OCI-LY7 (cell line): Measurements from ENCODE around the gene ABHD16B. TPM values are rescaled to one million over a fixed set of nuclear protein-coding genes. Genes with fewer than 3 reads are reported as not detected.

Experiments
- BruUV-seq: library from RNA; stranded (reverse); fragments of 400-500 nt; replicated peaks from 2 replicates; lab custom pipeline; 2021; lab: Mats Ljungman, UMichigan
- CTCF ChIA-PET: fragments of 300-600 bp; sonication (Branson Sonifier 250); formaldehyde crosslinking; loops from one replicate; lab custom pipeline; 2022; ENCODE audit warnings: antibody characterized with exemption; ENCODE audit not compliant: unreplicated experiment; lab: Charles Lee
- POLR2A ChIA-PET: fragments of 300-600 bp; sonication (Branson Sonifier 250); formaldehyde crosslinking; loops from one replicate; lab custom pipeline; 2022; ENCODE audit warnings: antibody characterized with exemption; lab: Charles Lee
- DNase-seq: peaks from one replicate; pipeline ENCODE4 v3.0.0-alpha.2; 2015; ENCODE audit warnings: low spot score
- H2AFZ ChIP-seq: fragments of 200-600 bp; sonication (generic), shearing (Covaris generic); 2 replicates; pipeline ENCODE4 v1.6.1; 2014; ENCODE audit warnings: mild to moderate bottlenecking, antibody characterized with exemption, low read length, moderate library complexity
- H3K27ac ChIP-seq: fragments of 200-600 bp; sonication (generic); 2 replicates; pipeline ENCODE4 v1.5.1; 2014; ENCODE audit warnings: mixed run types, low read depth, mild to moderate bottlenecking, moderate library complexity, low read length, inconsistent platforms; ENCODE audit not compliant: poor library complexity, severe bottlenecking
- H3K36me3 ChIP-seq: fragments of 200-600 bp; sonication (generic); 2 replicates; pipeline ENCODE4 v1.6.1; 2014; ENCODE audit warnings: mild to moderate bottlenecking, antibody characterized with exemption, low read length, moderate library complexity, mixed read lengths; ENCODE audit not compliant: insufficient read depth
- H3K4me1 ChIP-seq: fragments of 200-600 bp; sonication (generic); 2 replicates; pipeline ENCODE4 v1.5.1; 2014; ENCODE audit warnings: mild to moderate bottlenecking, low read length; ENCODE audit not compliant: insufficient read depth, poor library complexity, severe bottlenecking
- H3K4me2 ChIP-seq: fragments of 200-600 bp; sonication (generic); 2 replicates; pipeline ENCODE4 v1.6.1; 2014; ENCODE audit warnings: mild to moderate bottlenecking, low read length
- H3K4me3 ChIP-seq: fragments of 200-600 bp; sonication (generic); 2 replicates; pipeline ENCODE4 v1.5.1; 2014; ENCODE audit warnings: mild to moderate bottlenecking, low read depth, low read length; ENCODE audit not compliant: poor library complexity, severe bottlenecking
- H3K79me2 ChIP-seq: fragments of 200-600 bp; sonication (generic); 2 replicates; pipeline ENCODE4 v1.6.1; 2016; ENCODE audit warnings: low read depth, mild to moderate bottlenecking, low read length, moderate library complexity, mixed read lengths; ENCODE audit not compliant: insufficient read depth
- H3K9me2 ChIP-seq: fragments of 200-600 bp; sonication (generic); 2 replicates; pipeline ENCODE4 v1.6.1; 2016; ENCODE audit warnings: mild to moderate bottlenecking, low read length, mixed read lengths; ENCODE audit not compliant: insufficient read depth
- H3K9me3 ChIP-seq: fragments of 200-600 bp; sonication (generic); 2 replicates; pipeline ENCODE4 v1.6.1; 2014; ENCODE audit warnings: mild to moderate bottlenecking, mixed run types, low read length, mixed read lengths
- H4K20me1 ChIP-seq: fragments of 200-600 bp; sonication (generic); 2 replicates; pipeline ENCODE4 v1.6.1; 2014; ENCODE audit warnings: mild to moderate bottlenecking, antibody characterized with exemption, low read length, moderate library complexity, mixed read lengths; ENCODE audit not compliant: insufficient read depth
- EZH2phosphoT487 ChIP-seq: fragments of 200-600 bp; sonication (generic); IDR thresholded peaks from 2 replicates; pipeline ENCODE4 v1.6.1; 2018; ENCODE audit warnings: low read depth, borderline replicate concordance, mild to moderate bottlenecking, mixed run types, antibody characterized with exemption, low read length, moderate library complexity, mixed read lengths
- intact Hi-C: fragments of 100-400 bp; cut with micrococcal nuclease; formaldehyde crosslinking; loops from one replicate; pipeline ENCODE4 v1.10.0; 2022; ENCODE audit not compliant: unreplicated experiment
- total RNA-seq, 2 experiments: library from RNA; depleted of rRNA in 1 of 2; stranded (reverse); fragments of >200 nt in 1 of 2; shearing (Covaris generic) in 1 of 2; gene quantifications; 2 replicates each; pipeline ENCODE4 v1.2.3, GENCODE V29; 2014 to 2022
- TF ChIP-seq, protein P1 (sequence below): fragments of 200-600 bp; sonication (generic); conservative IDR thresholded peaks from 2 replicates; pipeline ENCODE4 v1.5.1; 2014; ENCODE audit warnings: mild to moderate bottlenecking, antibody characterized with exemption, low read length, moderate library complexity, mixed read lengths

ABHD16B gene
- total RNA-seq, 2 experiments from 2014 or later: 0.29 TPM; not detected in 1

DNA sequence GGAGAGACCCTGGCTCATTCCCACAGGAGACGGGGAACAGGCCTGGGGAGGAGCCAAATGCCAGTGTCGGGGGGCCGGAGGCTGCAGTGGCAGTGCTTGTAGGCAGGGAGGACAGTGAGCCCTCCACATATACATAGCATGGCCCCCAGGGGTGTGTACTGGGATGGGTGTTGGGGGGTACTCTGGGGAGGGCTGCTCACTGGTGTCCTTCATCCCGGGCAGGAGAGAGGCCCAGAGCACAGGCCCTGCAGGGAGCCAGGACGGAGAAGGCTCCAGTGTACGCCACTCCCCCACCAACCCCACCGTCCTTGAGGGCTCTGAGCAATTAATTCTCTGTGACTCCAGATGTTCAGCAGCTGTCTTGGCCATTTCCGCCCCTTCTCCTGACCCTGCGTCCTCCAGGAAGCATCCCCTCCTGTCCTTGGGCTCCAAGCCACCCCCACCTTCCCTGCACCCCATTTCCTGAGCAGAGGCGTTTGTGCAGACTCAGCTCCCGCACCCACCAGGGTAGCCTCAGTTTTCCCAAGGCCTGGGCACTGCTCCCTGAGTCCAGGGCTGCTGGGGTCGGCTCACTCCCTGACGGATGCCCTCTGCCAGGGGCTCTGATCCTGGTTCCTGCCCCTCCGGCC lies 3.4 kb upstream of the ABHD16B start:
- CTCF ChIA-PET: no interaction called here
- Histone ChIP-seq H3K4me1 (peaks cover 13% of the 10 kb centered on the region), H3K9me3 (no peaks in the 10 kb centered on the region), H3K79me2 (no peaks in the 10 kb centered on the region), H3K4me3 (no peak overlapping the region), H3K36me3 (peaks cover 12% of the 10 kb centered on the region), H3K4me2 (no peak overlapping the region; the same call in 1 of the 2 replicates), H2AFZ (no peak overlapping the region), H3K27ac (no peak overlapping the region), H3K9me2 (no peaks in the 10 kb centered on the region), H4K20me1 (no peaks in the 10 kb centered on the region)
- intact Hi-C loops: no loop called here
- POLR2A ChIA-PET: no interaction called here
- no peak for DNase-seq
- BruUV-seq: no TSS peak
- TF ChIP-seq EZH2phosphoT487: no peak
- TF ChIP-seq, protein P1, sequence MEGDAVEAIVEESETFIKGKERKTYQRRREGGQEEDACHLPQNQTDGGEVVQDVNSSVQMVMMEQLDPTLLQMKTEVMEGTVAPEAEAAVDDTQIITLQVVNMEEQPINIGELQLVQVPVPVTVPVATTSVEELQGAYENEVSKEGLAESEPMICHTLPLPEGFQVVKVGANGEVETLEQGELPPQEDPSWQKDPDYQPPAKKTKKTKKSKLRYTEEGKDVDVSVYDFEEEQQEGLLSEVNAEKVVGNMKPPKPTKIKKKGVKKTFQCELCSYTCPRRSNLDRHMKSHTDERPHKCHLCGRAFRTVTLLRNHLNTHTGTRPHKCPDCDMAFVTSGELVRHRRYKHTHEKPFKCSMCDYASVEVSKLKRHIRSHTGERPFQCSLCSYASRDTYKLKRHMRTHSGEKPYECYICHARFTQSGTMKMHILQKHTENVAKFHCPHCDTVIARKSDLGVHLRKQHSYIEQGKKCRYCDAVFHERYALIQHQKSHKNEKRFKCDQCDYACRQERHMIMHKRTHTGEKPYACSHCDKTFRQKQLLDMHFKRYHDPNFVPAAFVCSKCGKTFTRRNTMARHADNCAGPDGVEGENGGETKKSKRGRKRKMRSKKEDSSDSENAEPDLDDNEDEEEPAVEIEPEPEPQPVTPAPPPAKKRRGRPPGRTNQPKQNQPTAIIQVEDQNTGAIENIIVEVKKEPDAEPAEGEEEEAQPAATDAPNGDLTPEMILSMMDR: no peak

DNA sequence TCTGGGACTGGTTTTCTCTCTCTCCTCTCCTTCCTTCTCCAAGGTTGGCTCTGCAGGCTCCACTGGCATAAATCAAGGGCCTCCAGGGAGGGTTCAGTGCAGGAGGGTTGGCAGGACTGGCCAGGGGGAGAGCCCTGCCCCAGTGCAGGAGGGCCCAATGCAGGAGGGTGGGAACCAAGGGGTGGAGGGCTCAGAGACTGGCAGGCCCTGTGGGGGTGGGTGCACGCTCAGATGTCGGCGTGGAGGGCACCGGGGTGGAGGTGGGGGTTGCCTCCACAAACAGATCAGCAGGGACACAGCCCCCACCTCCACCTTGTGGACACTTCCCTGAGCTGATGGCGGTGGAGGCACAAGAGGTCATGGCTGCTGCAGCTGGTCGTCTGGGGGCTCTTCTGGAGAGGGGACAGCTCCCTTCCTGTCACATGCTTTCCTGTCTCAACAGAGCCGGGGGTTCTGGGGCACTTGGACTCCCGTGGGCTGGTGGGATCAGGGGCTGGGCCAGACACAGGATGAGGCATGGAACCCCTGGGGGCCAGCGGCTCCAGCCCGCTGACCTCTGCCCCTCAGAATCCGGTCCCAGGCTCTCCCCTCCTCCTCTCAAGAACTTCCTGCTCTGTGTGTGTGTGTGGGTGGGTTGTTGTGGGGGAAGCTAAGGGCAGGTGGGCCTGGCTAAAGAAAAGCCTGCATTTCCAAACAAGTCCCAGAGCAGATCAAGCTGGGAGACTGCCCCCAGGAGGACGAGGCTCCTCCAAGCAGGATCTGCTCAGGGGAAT lies 2.7 kb upstream of the ABHD16B start:
- no TSS peak for BruUV-seq
- DNase-seq: peak; percentile 34
- Histone ChIP-seq H3K9me2 (no peaks in the 10 kb centered on the region), H3K36me3 (peaks cover 14% of the 10 kb centered on the region), H4K20me1 (no peaks in the 10 kb centered on the region), H3K27ac (no peak overlapping the region), H3K4me1 (peaks cover 19% of the 10 kb centered on the region), H2AFZ (no peak overlapping the region), H3K9me3 (no peaks in the 10 kb centered on the region), H3K4me3 (no peak overlapping the region), H3K4me2 (no peak overlapping the region; the same call in 1 of the 2 replicates), H3K79me2 (peaks cover 5% of the 10 kb centered on the region; the same call in 1 of the 2 replicates)
- TF ChIP-seq, protein P1: no peak
- no peak for TF ChIP-seq EZH2phosphoT487
- ChIA-PET POLR2A (no interaction called here), CTCF (no interaction called here)
- intact Hi-C loops: no loop called here
